Right atrium auricular region (tissue), 2 donors: ENCODE measurements around the gene CHST3. TPM values are rescaled to one million over a fixed set of nuclear protein-coding genes. Genes with fewer than 3 reads are reported as not detected.
A peak's percentile ranks its signal among the peaks of the same experiment; 100 is the strongest.

Experiments
- DNase-seq: peaks from one replicate; pipeline ENCODE4 v3.0.0-alpha.2; 2019; ENCODE audit warnings: low spot score
- H3K27ac ChIP-seq, 2 donors: fragments of 200-600 bp; sonication (generic); 1 replicate in 1 of 2; 2 replicates in 1 of 2; pipeline ENCODE4 v1.5.1; 2016 to 2019
- H3K27me3 ChIP-seq, 2 donors: fragments of 200-600 bp; sonication (generic); one replicate each; pipeline versions ENCODE4 v1.5.1 to v1.6.0; 2017 to 2019
- H3K36me3 ChIP-seq: fragments of 200-600 bp; sonication (generic); one replicate; pipeline ENCODE4 v1.5.1; 2016
- H3K4me1 ChIP-seq, 2 donors: fragments of 200-600 bp; sonication (generic); one replicate each; pipeline versions ENCODE4 v1.5.1 to v1.6.0; 2017 to 2019
- H3K4me3 ChIP-seq, 2 donors: fragments of 200-600 bp; sonication (generic); 1 replicate in 1 of 2; 2 replicates in 1 of 2; pipeline ENCODE4 v1.5.1; 2017 to 2019; ENCODE audit warnings: mild to moderate bottlenecking in 1 of 2, moderate library complexity in 1 of 2
- H3K9me3 ChIP-seq, 2 donors: fragments of 200-600 bp; sonication (generic); one replicate each; pipeline ENCODE4 v1.5.1; 2019
- CTCF ChIP-seq, 2 donors: fragments of 200-600 bp; sonication (generic); IDR thresholded peaks; one replicate each; pipeline ENCODE4 v1.5.1; 2019; ENCODE audit warnings: antibody characterized with exemption in 2 of 2
- total RNA-seq, 2 donors: library from RNA; depleted of rRNA; stranded (reverse); fragments of >200 nt; gene quantifications; one replicate each; pipeline ENCODE4 v1.1.0, GENCODE V29; 2016

CHST3 gene
- total RNA-seq, 2 donors from 2014 or later: 21.3 to 45.4 TPM

DNA sequence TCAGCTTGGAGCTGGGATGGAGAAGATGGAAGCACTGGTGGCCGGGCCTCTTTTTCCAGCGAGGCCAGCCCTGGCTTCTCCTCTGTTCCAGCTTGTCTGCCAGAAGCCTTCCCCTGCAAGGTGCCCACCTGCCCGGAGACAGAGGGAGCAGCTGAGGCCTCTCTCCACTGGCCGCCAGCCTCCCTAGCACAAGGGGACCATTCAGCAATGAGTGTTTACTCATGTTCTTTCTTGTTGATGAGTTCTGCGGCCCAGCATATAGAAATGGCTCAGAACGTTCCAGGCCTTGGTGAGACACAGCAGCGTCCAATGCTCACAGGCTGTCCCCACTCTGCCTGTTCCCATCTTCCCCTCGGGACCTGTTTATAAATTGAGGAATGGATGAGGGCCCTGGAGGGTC, 47.3 kb downstream of the CHST3 start:
- Histone ChIP-seq H3K27me3 (no peaks in the 10 kb centered on the region), H3K9me3 (no peaks in the 10 kb centered on the region), H3K4me3 (no peak overlapping the region), H3K4me1 (peaks cover 0 to 86% of the 10 kb centered on the region in 2 donors), H3K27ac (peak overlapping the region; percentile 81 to 95), H3K36me3 (peaks cover 33% of the 10 kb centered on the region)
- TF ChIP-seq CTCF (IDR thresholded peaks at IDR 0.05): no peak
- no peak for DNase-seq

GRCh38 chr10:72011976-72012512, 47.8 kb downstream of the CHST3 start:
- no peak for DNase-seq
- Histone ChIP-seq H3K27me3 (no peaks in the 10 kb centered on the region), H3K36me3 (peaks cover 28% of the 10 kb centered on the region), H3K4me3 (no peak overlapping the region), H3K9me3 (no peaks in the 10 kb centered on the region), H3K4me1 (peaks cover 0 to 87% of the 10 kb centered on the region in 2 donors), H3K27ac (peak overlapping the region; percentile 76 to 78)
- no peak for TF ChIP-seq CTCF (IDR thresholded peaks at IDR 0.05)

DNA sequence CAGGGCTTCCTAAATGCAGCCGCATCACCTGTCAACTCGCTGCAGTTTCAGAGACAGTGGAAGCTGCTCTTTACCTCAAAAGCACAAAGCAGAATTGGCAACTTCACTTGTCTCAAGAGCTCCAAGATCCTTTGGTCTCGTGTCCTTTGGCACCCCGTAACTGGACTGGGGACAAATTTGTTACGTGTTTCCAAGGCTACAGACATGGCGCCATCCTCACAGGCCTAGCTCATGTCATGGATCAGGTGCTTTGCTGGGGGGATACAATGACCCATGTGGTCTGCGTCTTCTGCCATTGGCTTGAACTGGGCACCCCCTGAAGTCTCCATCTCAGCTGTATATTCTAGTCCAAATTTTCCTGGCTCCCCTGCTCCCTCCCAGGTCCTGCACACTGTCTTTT, 48.6 kb downstream of the CHST3 start:
- peak overlapping the region; percentile 76 to 78 for H3K27ac ChIP-seq
- H3K4me1 ChIP-seq: peaks cover 0 to 94% of the 10 kb centered on the region in 2 donors
- DNase-seq: no peak

DNA sequence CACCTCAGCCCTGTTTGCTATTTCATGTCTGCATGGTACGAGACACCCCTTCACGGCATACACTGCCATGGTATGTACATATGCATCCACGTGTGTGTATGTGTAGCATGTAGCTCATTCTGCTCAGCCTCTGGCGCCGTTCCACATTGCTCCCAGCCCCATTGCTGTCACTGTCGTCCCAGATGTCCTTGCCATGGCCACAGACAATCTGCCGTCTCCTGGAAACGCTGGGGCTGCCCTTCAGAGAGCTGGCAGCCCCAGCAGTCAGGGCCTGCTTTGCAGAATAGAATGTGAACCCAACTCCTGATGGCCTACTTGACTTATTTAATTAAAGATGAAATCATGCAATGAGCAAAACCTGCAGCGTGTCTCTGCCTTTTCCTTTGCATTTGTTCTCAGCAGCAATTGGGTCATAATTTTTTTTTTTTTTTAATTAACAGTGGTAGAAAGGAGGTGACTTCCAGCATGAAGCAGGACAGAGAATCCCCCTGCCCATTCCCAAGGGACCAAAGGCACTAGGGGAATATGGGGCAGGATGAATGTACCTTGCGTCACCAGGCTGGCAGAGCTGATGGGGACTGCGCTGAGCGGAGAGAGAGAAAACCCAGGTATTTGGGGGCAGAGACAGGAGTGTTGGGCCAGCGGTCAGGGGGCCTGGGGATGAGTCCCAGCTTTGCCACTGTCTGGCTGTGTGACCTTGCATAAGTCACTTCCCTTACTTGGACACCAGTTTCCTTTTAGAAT, 49.2 kb downstream of the CHST3 start:
- TF ChIP-seq CTCF (IDR thresholded peaks at IDR 0.05): no peak
- no peak for DNase-seq
- peak overlapping the region; percentile 76 to 78 for H3K27ac ChIP-seq

More for the DNA sequence above, 48.6 kb downstream of the CHST3 start:
- H3K36me3 ChIP-seq: peaks cover 21% of the 10 kb centered on the region
- H3K9me3 ChIP-seq: no peaks in the 10 kb centered on the region
- H3K27me3 ChIP-seq: no peaks in the 10 kb centered on the region
- no peak overlapping the region for H3K4me3 ChIP-seq
- no peak for TF ChIP-seq CTCF (IDR thresholded peaks at IDR 0.05)

GRCh38 chr10:72014197-72014596, 50.0 kb downstream of the CHST3 start:
- Histone ChIP-seq H3K4me3 (no peak overlapping the region), H3K9me3 (no peaks in the 10 kb centered on the region), H3K4me1 (peaks cover 0 to 86% of the 10 kb centered on the region in 2 donors), H3K27me3 (no peaks in the 10 kb centered on the region), H3K36me3 (peaks cover 8% of the 10 kb centered on the region), H3K27ac (peak overlapping the region; percentile 76 to 78)
- TF ChIP-seq CTCF (IDR thresholded peaks at IDR 0.05): no peak
- DNase-seq: no peak

More for the DNA sequence above, 49.2 kb downstream of the CHST3 start:
- H3K4me1 ChIP-seq: peaks cover 0 to 94% of the 10 kb centered on the region in 2 donors
- H3K27me3 ChIP-seq: no peaks in the 10 kb centered on the region
- no peaks in the 10 kb centered on the region for H3K9me3 ChIP-seq
- H3K4me3 ChIP-seq: no peak overlapping the region
- H3K36me3 ChIP-seq: peaks cover 15% of the 10 kb centered on the region
